AG09309 (cell line): Measurements from ENCODE around the gene STEAP3.
A peak's percentile ranks its signal among the peaks of the same experiment; 100 is the strongest.

Experiments used
- DNase-seq: peaks from one replicate; pipeline ENCODE4 v3.0.0-alpha.2; 2010; ENCODE audit warnings: low read depth
- H3K4me3 ChIP-seq: 2 replicates; pipeline ENCODE4 v1.5.1; 2011; ENCODE audit warnings: mild to moderate bottlenecking, low read depth, low read length, moderate library complexity; ENCODE audit not compliant: control insufficient read depth
- TF ChIP-seq, protein P1 (sequence below): IDR thresholded peaks from 2 replicates; pipeline ENCODE4 v1.5.1; 2011; ENCODE audit warnings: mild to moderate bottlenecking, low read depth, low read length, inconsistent platforms; ENCODE audit not compliant: insufficient read depth, control insufficient read depth; ENCODE audit errors: missing control alignments

Gene STEAP3

GRCh38 chr2:119197126-119197405 lies 26.6 kb upstream of the STEAP3 start:
- TF ChIP-seq, protein P1, sequence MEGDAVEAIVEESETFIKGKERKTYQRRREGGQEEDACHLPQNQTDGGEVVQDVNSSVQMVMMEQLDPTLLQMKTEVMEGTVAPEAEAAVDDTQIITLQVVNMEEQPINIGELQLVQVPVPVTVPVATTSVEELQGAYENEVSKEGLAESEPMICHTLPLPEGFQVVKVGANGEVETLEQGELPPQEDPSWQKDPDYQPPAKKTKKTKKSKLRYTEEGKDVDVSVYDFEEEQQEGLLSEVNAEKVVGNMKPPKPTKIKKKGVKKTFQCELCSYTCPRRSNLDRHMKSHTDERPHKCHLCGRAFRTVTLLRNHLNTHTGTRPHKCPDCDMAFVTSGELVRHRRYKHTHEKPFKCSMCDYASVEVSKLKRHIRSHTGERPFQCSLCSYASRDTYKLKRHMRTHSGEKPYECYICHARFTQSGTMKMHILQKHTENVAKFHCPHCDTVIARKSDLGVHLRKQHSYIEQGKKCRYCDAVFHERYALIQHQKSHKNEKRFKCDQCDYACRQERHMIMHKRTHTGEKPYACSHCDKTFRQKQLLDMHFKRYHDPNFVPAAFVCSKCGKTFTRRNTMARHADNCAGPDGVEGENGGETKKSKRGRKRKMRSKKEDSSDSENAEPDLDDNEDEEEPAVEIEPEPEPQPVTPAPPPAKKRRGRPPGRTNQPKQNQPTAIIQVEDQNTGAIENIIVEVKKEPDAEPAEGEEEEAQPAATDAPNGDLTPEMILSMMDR: no peak
- no peak for DNase-seq
- no peak overlapping the region for H3K4me3 ChIP-seq

DNA sequence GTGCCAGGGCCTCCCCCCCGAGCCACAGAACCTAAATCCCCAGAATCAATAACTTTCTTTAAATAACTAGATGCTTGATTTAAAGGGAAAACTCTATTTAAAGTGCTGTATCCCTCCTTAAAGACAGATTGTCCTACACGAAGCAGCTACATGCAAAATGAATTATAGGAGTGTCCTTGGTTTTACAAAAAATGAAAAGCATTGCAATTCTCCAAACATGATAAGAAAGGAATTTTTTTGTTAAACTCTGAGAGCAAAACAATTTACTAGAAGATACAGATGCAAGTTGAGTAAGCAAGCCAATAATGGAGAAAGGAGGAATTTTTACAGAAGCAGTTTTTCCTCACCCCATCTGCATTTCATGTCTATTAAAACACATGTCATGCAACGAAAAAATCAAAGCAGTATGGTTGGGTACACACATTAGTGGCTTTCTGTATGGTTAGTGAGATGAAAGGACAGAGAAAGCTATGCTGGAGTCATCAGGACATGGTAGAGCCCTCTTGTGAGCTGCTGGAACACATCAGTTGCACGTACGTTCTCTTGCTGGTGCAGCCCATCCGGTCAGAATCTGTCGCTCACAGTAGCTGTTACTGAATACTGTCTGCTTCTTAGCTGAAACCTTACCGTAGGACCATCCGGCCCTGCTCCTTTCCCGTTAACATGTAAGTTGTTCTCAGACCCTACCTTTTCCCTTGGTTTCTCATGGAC lies 25.9 kb upstream of the STEAP3 start:
- DNase-seq: no peak
- TF ChIP-seq, protein P1: no peak
- no peak overlapping the region for H3K4me3 ChIP-seq

DNA sequence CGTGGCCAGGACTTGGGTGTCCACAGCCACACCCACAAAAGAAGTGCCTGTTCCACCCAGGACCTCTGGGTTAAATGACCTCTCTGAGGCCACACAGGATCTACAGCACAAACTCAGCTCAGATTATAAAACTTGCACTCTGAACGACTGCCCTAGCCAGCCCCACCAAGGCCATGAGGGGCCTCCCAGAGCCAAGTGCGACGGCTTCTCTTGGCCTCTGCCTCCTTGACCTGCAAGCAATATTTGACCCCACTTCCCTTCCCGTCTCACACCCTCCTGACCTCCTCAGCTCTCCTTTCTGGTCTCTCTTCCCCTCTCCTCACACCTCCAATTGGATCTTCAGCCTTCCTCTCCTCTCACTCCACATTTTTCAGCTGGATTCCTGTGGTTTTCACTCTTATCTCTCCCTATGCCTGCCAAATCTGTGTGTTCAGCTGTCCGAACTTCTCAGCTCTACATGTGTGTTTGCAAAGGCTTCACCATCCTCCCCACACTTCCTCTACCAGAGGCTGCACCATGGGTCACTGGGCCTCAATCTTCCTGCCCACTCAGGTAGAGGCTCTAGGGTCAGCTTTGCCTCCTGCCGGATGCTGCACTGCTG lies 25.3 kb upstream of the STEAP3 start:
- no peak overlapping the region for H3K4me3 ChIP-seq
- TF ChIP-seq, protein P1: no peak
- DNase-seq: peak; percentile 17

DNA sequence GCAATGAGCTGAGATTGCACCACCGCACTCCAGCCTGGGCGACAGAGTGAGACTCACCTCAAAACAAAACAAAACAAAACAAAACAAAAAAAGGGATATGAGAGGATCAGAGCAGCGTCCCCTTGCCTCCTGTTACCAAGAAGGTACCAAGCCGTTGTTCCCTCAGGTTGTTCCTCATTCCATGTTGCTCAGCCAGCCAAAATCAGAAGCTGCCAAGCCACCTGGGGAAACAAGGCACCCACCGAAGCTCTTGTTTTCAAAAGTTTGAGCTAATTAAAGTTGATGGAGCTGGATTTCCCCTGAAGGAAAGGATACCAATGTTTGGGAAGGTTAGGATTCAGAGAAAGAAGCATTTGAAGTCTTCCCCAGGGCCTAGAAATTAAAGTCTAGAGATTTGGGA lies 21.8 kb upstream of the STEAP3 start:
- TF ChIP-seq, protein P1: no peak
- no peak for DNase-seq
- H3K4me3 ChIP-seq: no peak overlapping the region

GRCh38 chr2:119202610-119203310 lies 20.9 kb upstream of the STEAP3 start:
- TF ChIP-seq, protein P1: no peak
- no peak for DNase-seq
- no peak overlapping the region for H3K4me3 ChIP-seq

- TF ChIP-seq, protein P1: no peak
- DNase-seq: no peak
- H3K4me3 ChIP-seq: no peak overlapping the region
These were observed 19.1 kb upstream of the STEAP3 start for GRCh38 chr2:119204525-119204924.
